Measurements from ENCODE around the gene ZDHHC1. TPM values are rescaled to one million over a fixed set of nuclear protein-coding genes. Genes with fewer than 3 reads are reported as not detected.

Gene ZDHHC1
- total RNA-seq, 1 donor, result 9.0 TPM

DNA sequence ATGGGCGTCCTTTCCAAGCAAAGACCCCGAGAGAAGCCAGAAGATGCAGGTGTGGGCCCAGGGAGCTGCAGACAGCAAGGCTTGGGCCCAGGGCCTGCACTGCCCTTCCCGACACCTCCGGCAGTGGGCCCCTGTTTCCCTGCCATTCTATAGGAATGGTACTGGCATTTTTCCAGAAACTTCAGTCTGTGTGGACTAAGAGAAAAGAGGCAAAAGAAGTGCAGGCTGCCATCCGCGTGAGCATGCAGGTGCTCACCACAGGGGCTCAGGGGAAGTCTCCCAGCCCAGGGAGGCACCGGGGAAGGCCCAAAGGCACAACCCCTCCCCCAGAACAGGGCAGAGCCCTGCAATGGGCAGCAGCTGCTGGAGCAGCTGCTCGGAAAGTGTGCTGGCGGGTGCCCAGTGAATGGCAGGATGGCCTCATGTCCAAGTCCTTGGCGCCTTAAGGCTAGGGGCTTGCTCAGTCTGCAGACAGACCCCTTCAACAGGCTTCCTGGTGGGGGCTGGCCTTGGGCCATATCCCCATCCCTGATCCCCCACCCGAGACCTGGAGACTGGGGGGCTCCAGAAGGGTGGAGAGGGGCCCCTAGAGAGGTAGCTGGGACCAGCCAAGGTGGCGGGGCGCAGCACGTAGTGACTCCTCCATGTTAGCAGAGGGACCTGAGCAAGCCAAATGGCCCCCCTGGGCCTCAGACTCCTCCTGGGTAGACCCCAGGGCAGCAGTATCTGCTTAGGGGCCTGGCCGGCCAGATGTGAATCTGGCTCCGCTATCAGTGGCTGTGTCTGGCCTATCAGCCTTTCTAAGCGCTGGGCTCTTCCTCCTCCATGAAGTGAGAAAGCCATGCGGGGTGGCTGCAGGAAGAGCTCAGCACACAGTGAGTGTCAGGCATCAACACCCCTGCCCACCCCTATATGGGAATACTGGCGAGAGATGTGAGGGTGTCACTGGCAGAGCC lies 16.2 kb downstream of the ZDHHC1 start:
- H3K27ac ChIP-seq (ENCODE audit: low read depth, low read length), result no peak overlapping the region
- no peaks in the 10 kb centered on the region for H3K36me3 ChIP-seq (ENCODE audit: insufficient read depth, low read length)
- peak overlapping the region; percentile 72 for H3K4me2 ChIP-seq (ENCODE audit: insufficient read depth, low read length)

DNA sequence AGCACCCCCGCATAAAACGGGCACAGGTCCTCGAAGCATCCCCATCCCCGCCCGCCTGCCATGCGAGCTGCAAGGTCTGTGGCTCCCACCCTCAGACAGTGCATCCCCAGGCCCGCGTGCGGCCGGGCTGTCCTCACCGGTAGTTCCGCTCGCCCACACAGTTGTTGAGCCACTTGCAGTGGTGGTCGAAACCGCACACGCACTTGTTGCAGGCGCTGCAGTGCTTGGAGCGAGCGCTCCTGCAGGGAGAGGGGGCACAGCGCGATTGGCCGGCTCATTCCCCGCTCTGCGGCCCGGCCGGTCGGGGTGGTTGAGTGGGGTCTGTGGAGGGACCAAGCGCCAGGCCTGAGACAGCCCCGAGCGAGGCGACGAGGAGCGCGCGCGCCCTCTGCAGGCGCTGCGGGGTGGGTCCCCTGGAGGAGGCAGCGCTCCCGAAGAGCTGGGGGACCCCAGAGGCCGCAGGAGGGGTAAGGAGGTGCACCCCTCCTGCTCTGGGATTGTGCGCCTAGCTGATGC lies 17.0 kb downstream of the ZDHHC1 start:
- no peak overlapping the region for H2AFZ ChIP-seq (ENCODE audit: low read length)
- H3K79me2 ChIP-seq (ENCODE audit: insufficient read depth, low read length), result no peaks in the 10 kb centered on the region
- peak overlapping the region; percentile 39 for H3K4me3 ChIP-seq (ENCODE audit: insufficient read depth, low read length)
- H3K36me3 ChIP-seq (ENCODE audit: insufficient read depth, low read length), result no peaks in the 10 kb centered on the region
- peaks cover 11% of the 10 kb centered on the region for H3K27me3 ChIP-seq (ENCODE audit: insufficient read depth, low read length)
- peak; percentile 96 for DNase-seq (ENCODE audit: insufficient read length, low spot score, missing footprints)
- no peak overlapping the region for H3K27ac ChIP-seq (ENCODE audit: low read depth, low read length)
- peak overlapping the region; percentile 72 for H3K4me2 ChIP-seq (ENCODE audit: insufficient read depth, low read length)
- TF ChIP-seq, protein P1, sequence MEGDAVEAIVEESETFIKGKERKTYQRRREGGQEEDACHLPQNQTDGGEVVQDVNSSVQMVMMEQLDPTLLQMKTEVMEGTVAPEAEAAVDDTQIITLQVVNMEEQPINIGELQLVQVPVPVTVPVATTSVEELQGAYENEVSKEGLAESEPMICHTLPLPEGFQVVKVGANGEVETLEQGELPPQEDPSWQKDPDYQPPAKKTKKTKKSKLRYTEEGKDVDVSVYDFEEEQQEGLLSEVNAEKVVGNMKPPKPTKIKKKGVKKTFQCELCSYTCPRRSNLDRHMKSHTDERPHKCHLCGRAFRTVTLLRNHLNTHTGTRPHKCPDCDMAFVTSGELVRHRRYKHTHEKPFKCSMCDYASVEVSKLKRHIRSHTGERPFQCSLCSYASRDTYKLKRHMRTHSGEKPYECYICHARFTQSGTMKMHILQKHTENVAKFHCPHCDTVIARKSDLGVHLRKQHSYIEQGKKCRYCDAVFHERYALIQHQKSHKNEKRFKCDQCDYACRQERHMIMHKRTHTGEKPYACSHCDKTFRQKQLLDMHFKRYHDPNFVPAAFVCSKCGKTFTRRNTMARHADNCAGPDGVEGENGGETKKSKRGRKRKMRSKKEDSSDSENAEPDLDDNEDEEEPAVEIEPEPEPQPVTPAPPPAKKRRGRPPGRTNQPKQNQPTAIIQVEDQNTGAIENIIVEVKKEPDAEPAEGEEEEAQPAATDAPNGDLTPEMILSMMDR (IDR thresholded peaks at IDR 0.05; ENCODE audit: extremely low read depth, low read depth, low read length), result peak; percentile 64
- peaks cover 9% of the 10 kb centered on the region for H3K4me1 ChIP-seq (ENCODE audit: insufficient read depth, low read length)
- no peaks in the 10 kb centered on the region for H3K9me3 ChIP-seq (ENCODE audit: low read depth, low read length)
- H4K20me1 ChIP-seq (ENCODE audit: insufficient read depth, low read length), result no peaks in the 10 kb centered on the region

More for the DNA sequence above, 16.2 kb downstream of the ZDHHC1 start:
- Histone ChIP-seq H2AFZ (ENCODE audit: low read length) (no peak overlapping the region), H3K4me3 (ENCODE audit: insufficient read depth, low read length) (no peak overlapping the region), H3K79me2 (ENCODE audit: insufficient read depth, low read length) (no peaks in the 10 kb centered on the region), H3K9me3 (ENCODE audit: low read depth, low read length) (no peaks in the 10 kb centered on the region), H3K27me3 (ENCODE audit: insufficient read depth, low read length) (peaks cover 5% of the 10 kb centered on the region), H3K4me1 (ENCODE audit: insufficient read depth, low read length) (peaks cover 9% of the 10 kb centered on the region), H4K20me1 (ENCODE audit: insufficient read depth, low read length) (no peaks in the 10 kb centered on the region)
- peak; percentile 62 for DNase-seq (ENCODE audit: insufficient read length, low spot score, missing footprints)
- TF ChIP-seq, protein P1 (IDR thresholded peaks at IDR 0.05; ENCODE audit: extremely low read depth, low read depth, low read length), result no peak

DNA sequence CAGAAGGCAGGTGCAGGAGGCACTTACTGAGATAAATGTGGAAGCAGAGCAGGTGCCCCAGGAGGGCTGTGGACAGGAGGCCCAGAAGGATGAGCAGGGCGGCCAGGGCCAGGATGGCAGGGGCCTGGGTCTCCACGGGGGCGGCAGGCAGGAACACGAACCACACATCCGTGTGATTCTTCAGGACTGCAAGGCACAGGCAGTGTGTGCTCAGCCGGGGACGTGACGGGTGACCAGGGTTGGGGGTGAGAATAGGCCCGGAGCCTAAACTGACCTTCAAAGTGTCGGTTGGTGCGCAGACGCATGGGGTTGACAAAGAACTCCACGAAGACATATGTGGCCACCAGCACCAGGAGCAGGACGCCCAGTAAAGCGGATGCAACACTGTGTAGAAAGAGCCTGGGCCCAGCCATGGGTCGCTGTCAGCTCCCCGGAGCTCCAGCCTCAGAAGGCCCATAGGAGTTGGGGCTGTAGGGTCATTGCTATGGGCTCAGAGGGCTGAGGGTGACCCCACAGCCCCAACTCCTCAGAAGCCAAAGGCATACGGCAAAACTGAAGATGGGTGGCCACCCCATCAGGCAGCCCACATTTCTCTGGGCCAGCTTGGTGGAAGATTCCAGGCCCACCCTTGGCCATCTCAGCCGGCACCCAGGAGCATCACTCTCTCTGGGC lies 17.6 kb downstream of the ZDHHC1 start:
- peak; percentile 85 for DNase-seq (ENCODE audit: insufficient read length, low spot score, missing footprints)
- no peak overlapping the region for H3K27ac ChIP-seq (ENCODE audit: low read depth, low read length)
- H3K4me1 ChIP-seq (ENCODE audit: insufficient read depth, low read length), result peaks cover 12% of the 10 kb centered on the region
- TF ChIP-seq, protein P1 (IDR thresholded peaks at IDR 0.05; ENCODE audit: extremely low read depth, low read depth, low read length), result no peak
- peaks cover 16% of the 10 kb centered on the region for H3K27me3 ChIP-seq (ENCODE audit: insufficient read depth, low read length)
- H3K36me3 ChIP-seq (ENCODE audit: insufficient read depth, low read length), result no peaks in the 10 kb centered on the region
- H3K79me2 ChIP-seq (ENCODE audit: insufficient read depth, low read length), result no peaks in the 10 kb centered on the region
- H4K20me1 ChIP-seq (ENCODE audit: insufficient read depth, low read length), result no peaks in the 10 kb centered on the region
- H3K4me2 ChIP-seq (ENCODE audit: insufficient read depth, low read length), result peak overlapping the region; percentile 72
- no peak overlapping the region for H3K4me3 ChIP-seq (ENCODE audit: insufficient read depth, low read length)
- no peaks in the 10 kb centered on the region for H3K9me3 ChIP-seq (ENCODE audit: low read depth, low read length)
- H2AFZ ChIP-seq (ENCODE audit: low read length), result no peak overlapping the region

Data from osteoblast (primary cell).